ENCODE data around the gene DNAJC12.
"Not testable (repeated sequence)": the region's sequence is repeated elsewhere in the genome, so short reads cannot be mapped to it uniquely, and the experiment has no call there.

DNAJC12 gene

GRCh38 chr10:67793313-67793712, 44.7 kb downstream of the DNAJC12 start:
- FAIRE-seq = no peak
- DNase-seq (ENCODE audit: low spot score) = no peak

GRCh38 chr10:67792653-67793052, 45.3 kb downstream of the DNAJC12 start:
- FAIRE-seq (no peak), DNase-seq (ENCODE audit: low spot score) (no peak)

GRCh38 chr10:67790534-67791408, 47.2 kb downstream of the DNAJC12 start:
- no peak for DNase-seq (ENCODE audit: low spot score)
- FAIRE-seq = peak; percentile 37

GRCh38 chr10:67789769-67790168, 48.2 kb downstream of the DNAJC12 start:
- FAIRE-seq = no peak
- no peak for DNase-seq (ENCODE audit: low spot score)

GRCh38 chr10:67788028-67788886, 49.7 kb downstream of the DNAJC12 start:
- no peak for DNase-seq (ENCODE audit: low spot score)
- no peak for FAIRE-seq

GRCh38 chr10:67785098-67785497, 52.9 kb downstream of the DNAJC12 start:
- FAIRE-seq (no peak), DNase-seq (ENCODE audit: low spot score) (no peak)

- FAIRE-seq (no peak), DNase-seq (ENCODE audit: low spot score) (no peak)
Measured at GRCh38 chr10:67784474-67784873, 53.5 kb downstream of the DNAJC12 start.

GRCh38 chr10:67783606-67784294, 54.2 kb downstream of the DNAJC12 start:
- FAIRE-seq (no peak), DNase-seq (ENCODE audit: low spot score) (no peak)

GRCh38 chr10:67782530-67782929, 55.5 kb downstream of the DNAJC12 start:
- FAIRE-seq = no peak

GRCh38 chr10:67780759-67781538, 57.0 kb downstream of the DNAJC12 start:
- FAIRE-seq = no peak
- DNase-seq (ENCODE audit: low spot score) = no peak

More at GRCh38 chr10:67782530-67782929, 55.5 kb downstream of the DNAJC12 start:
- DNase-seq (ENCODE audit: low spot score) = no peak

GRCh38 chr10:67780204-67780621, 57.8 kb downstream of the DNAJC12 start:
- DNase-seq (ENCODE audit: low spot score); FAIRE-seq: not testable (repeated sequence)

- FAIRE-seq (no peak), DNase-seq (ENCODE audit: low spot score) (peak; percentile 78)
Measured at GRCh38 chr10:67779465-67780203, 58.4 kb downstream of the DNAJC12 start.

- no peak for DNase-seq (ENCODE audit: low spot score)
- FAIRE-seq = no peak
Measured at GRCh38 chr10:67776371-67776770, 61.6 kb downstream of the DNAJC12 start.

- DNase-seq (ENCODE audit: low spot score) (no peak), FAIRE-seq (no peak)
Measured at GRCh38 chr10:67775279-67775678, 62.7 kb downstream of the DNAJC12 start.

GRCh38 chr10:67772894-67773511, 65.0 kb downstream of the DNAJC12 start:
- FAIRE-seq (no peak), DNase-seq (ENCODE audit: low spot score) (no peak)

- no peak for FAIRE-seq
Measured at GRCh38 chr10:67772151-67772550, 65.8 kb downstream of the DNAJC12 start.

GRCh38 chr10:67771200-67771599, 66.8 kb downstream of the DNAJC12 start:
- FAIRE-seq (no peak), DNase-seq (ENCODE audit: low spot score) (no peak)

More at GRCh38 chr10:67772151-67772550, 65.8 kb downstream of the DNAJC12 start:
- DNase-seq (ENCODE audit: low spot score) = no peak

- FAIRE-seq (no peak), DNase-seq (ENCODE audit: low spot score) (no peak)
Measured at GRCh38 chr10:67770537-67770936, 67.5 kb downstream of the DNAJC12 start.

GRCh38 chr10:67767244-67767643, 70.7 kb downstream of the DNAJC12 start:
- DNase-seq (ENCODE audit: low spot score) (no peak), FAIRE-seq (no peak)

All from urothelium cell line (cell line).